HS-27A (cell line): ENCODE measurements around the gene FOXO6.
A peak's percentile ranks its signal among the peaks of the same experiment; 100 is the strongest.

Source experiments
- DNase-seq: peaks from one replicate; pipeline ENCODE4 v3.0.0-alpha.2; 2012; ENCODE audit warnings: low read depth, missing footprints

FOXO6 gene

GRCh38 chr1:41367288-41367642, 6.0 kb downstream of the FOXO6 start:
- DNase-seq = no peak

DNA sequence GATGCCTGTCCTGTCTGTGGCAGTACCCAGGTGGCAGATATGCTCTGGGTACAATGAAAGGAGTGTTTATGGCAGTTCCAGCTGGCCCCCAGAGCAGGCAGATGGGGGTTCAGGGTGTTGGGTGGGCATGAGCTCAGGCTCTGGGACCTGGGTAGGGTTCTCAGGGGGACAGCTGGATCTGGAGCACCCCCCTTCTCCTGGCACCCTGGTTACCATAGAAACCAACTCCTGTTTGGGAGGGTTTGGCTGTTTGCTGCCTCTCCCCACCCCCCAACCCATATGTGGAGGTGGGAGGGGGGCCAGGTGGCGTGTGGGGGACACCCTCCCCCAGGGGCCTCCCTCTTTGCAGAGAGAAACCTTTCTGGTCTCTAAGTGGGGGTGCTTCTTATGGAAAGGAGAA, 7.1 kb downstream of the FOXO6 start:
- no peak for DNase-seq

DNA sequence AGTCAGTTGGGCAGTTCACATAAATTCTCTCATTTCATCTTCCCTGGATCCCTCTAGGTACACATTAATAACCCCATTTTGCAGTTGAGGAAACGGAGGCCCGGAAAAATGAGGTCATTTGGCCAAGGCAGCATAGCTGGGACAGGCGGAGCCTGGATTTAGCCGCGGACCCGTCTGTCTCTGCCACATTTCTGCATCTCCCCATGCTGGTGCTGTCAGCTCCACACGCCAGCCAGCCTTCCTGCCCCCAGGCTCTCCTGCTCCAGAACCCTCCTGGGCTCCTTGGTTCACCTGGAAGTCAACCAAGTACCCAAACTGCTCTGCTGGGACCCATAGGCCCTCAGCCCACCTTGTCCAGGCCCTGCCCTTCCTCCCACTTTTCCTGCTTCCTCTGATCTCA, 7.6 kb downstream of the FOXO6 start:
- DNase-seq = no peak

GRCh38 chr1:41369531-41369930, 8.3 kb downstream of the FOXO6 start:
- DNase-seq = no peak

DNA sequence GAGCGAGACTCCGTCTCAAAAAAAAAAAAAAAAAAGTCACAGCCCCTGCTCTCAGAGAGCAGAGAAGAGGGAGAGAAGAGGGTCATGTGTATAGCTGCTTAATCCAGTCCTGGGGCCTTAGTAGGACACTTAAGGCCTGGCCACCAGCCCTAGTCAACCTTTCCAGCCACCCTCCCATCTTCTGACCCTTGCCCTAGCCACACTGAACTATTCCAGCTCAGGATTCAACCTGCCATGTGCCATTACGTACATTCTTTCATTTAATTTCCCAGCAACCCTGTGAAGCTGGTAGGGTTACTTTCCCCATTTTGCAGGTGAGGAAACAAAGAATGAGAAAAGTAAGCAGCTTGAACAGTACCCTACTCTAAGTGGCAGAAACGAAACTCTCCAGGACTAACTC, 9.0 kb downstream of the FOXO6 start:
- no peak for DNase-seq

DNA sequence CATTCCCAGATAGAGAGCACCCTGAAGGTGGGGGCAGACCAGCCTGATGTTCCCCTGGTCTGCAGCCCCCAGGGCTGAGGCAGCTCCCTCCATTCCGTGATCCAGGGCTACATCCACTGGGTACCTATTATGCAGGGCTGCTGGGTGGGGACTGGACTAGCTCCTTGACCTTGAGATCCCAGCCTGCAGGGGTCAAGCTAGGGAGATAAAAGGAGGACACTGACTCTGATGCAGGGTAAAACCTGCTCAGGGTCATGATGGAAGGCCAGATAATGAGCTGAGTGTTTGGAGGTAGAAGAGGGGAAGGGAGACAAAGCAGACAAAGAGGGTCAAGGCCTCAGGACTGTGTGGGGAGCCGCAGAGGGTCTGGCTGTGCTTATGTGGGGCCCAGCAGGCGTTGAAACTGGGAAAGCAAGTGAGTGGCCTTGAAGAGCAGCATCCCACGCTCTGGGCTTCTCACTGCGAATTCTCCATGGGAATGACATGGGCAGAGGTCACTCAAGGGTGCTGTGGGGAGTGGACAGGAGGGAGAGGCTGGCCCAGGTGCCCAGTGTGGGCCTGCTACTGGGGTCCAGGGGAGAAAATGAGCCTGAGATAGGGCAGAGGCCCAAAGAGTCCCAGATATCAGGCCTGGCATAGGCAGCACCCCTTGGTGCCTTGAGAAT, 9.7 kb downstream of the FOXO6 start:
- DNase-seq = no peak

GRCh38 chr1:41371630-41372599, 10.7 kb downstream of the FOXO6 start:
- DNase-seq = no peak

DNA sequence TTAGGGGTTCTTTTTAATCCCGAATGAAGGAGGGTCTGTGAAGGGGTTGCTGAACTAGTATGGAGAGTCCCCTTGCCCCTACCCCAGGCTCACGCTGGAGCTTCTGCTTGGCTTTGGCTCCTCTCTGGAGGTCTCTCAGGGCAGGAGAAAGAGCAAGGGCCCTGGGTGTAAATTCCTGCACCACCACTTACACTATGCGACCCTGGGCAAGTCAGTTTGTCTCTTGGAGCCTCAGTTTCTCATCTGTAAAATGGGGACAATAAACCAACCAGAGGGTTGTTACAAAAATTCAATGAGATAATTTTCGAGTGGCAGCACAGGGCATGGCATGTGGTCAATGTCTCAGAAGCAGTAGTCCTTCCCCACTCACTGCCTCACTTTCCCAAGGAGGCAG, 11.4 kb downstream of the FOXO6 start:
- no peak for DNase-seq

- DNase-seq = no peak
These were observed 12.1 kb downstream of the FOXO6 start for GRCh38 chr1:41373373-41373772.

- no peak for DNase-seq
These were observed 13.5 kb downstream of the FOXO6 start for GRCh38 chr1:41374711-41375110.

- DNase-seq = no peak
These were observed 16.2 kb downstream of the FOXO6 start for GRCh38 chr1:41377397-41377796.

DNA sequence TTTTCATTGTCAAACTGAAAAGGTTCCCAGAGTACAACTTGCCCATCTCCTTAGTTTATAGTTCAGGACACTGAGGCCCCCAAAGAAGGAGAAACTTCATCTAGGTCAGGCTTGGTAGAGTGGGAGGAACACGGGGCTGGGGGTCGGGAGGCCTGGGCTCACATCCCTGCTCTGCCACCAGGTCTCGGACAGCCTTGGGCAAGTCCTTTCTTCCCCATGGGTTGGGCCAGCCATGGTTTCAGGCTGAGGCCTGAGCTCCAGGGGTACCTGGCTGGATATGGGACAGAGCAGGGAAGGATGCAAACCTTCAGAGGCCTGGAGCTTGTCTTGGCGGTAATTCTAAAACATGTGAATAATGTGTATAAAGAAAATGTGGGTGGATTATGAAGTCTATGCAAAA, 17.0 kb downstream of the FOXO6 start:
- DNase-seq = no peak

GRCh38 chr1:41378999-41379737, 17.9 kb downstream of the FOXO6 start:
- no peak for DNase-seq

DNA sequence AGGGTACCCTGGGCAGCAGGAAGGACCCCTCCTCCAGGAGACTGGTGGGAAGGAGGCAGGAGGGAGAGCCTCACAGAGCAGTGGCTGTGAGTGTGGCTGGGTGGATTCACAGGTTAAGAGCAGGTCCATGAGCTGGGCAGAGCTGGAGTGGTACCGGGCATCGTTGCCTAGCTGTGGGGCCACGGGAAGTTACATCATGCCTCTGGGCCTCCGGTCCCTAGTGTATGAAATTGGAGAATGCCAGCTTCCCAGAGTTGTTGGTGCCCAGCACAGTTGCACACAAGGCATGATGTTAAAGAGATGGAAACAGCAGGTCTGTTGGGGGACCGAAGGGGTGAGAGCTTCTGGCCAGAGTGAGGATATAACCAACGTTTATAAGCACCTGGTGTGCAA, 18.5 kb downstream of the FOXO6 start:
- no peak for DNase-seq

GRCh38 chr1:41380195-41380594, 19.0 kb downstream of the FOXO6 start:
- no peak for DNase-seq

DNA sequence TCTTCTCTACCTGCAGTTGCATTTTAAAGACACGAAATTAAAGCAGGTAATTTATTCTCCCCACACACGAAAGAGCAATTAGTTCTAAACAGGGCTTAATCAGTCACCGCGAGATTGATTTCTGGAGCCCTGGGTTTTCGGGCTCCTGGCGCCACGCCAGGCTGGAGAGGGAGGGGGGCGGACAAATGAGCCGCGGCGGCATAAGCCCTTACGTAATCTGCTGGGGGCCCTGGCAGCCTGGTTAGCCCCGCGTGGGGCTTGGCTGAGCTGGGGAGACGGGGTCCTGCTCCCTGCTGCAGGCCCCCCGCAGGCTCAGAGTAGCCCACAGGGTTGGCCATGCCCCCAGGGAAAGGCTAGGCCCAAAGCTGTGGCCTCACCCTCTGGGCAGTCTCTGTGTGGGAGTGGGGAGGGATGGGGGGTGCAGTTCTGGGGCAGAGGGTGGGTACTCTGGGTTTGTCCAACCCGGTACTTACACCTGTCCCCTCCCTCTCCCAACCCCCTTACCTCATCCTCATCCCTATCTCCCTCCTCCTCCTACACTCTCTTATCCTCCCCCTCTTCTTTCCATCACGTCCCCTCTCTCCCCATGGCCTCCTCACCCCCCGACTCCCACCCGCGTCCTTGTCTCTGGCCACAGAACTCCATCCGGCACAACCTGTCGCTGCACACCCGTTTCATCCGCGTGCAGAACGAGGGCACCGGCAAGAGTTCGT, 19.9 kb downstream of the FOXO6 start:
- no peak for DNase-seq

DNA sequence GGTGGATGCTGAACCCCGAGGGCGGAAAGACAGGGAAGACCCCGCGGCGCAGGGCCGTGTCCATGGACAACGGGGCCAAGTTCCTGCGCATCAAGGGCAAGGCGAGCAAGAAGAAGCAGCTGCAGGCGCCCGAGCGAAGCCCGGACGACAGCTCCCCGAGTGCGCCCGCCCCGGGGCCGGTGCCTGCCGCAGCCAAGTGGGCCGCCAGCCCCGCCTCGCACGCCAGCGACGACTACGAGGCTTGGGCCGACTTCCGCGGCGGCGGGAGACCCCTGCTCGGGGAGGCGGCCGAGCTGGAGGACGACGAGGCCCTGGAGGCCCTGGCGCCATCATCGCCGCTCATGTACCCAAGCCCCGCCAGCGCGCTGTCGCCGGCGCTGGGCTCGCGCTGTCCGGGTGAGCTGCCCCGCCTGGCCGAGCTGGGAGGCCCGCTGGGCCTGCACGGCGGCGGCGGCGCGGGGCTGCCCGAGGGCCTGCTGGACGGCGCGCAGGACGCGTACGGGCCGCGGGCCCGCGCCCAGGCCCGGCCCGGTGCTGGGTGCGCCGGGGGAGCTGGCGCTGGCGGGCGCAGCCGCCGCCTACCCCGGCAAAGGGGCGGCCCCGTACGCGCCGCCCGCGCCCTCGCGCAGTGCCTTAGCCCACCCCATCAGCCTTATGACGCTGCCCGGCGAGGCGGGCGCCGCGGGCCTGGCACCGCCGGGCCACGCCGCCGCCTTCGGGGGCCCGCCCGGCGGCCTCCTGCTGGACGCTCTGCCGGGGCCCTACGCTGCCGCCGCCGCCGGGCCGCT, 20.7 kb downstream of the FOXO6 start:
- DNase-seq = no peak

GRCh38 chr1:41382480-41383090, 21.4 kb downstream of the FOXO6 start:
- no peak for DNase-seq

- DNase-seq = peak; percentile 50
These were observed 22.0 kb downstream of the FOXO6 start for GRCh38 chr1:41383094-41383852.

DNA sequence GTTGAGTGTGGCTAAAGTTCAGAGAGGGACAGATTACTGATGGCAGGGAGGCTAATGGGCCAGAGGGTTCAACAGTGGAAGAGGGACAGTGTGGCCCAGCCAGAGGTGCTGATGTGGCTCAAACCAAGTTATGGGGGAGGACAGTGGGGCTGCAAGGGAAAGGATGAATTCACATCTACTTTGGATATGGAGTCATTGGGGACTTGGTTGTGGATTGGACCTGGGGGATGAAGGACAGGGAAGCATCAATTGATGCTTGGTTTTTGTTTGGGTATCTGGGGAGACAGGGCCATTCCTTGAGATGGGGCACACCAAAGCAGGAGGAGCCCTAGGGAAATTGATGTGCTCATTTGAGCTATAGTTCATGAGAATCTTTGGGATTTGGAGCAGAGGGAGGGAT, 23.3 kb downstream of the FOXO6 start:
- DNase-seq = no peak
